Skeletal muscle tissue (tissue), 4 donors: ENCODE data around the gene SLC4A4. TPM values are rescaled to one million over a fixed set of nuclear protein-coding genes. Genes with fewer than 3 reads are reported as not detected.

Source experiments
- H3K27ac ChIP-seq: one replicate; pipeline ENCODE4 v1.7.0; 2013; ENCODE audit warnings: mild to moderate bottlenecking, low read depth, low read length, inconsistent platforms
- H3K27me3 ChIP-seq, 3 donors: one replicate each; pipeline ENCODE4 v1.7.0; 2013; ENCODE audit warnings: low read length in 3 of 3; ENCODE audit not compliant: control insufficient read depth in 3 of 3, insufficient read depth in 3 of 3
- H3K36me3 ChIP-seq, 3 donors: one replicate each; pipeline ENCODE4 v1.7.0; 2013; ENCODE audit warnings: low read length in 3 of 3; ENCODE audit not compliant: control insufficient read depth in 3 of 3, insufficient read depth in 3 of 3
- H3K4me1 ChIP-seq, 3 donors: one replicate each; pipeline ENCODE4 v1.7.0; 2013; ENCODE audit warnings: low read length in 3 of 3, mild to moderate bottlenecking in 3 of 3; ENCODE audit not compliant: control insufficient read depth in 3 of 3, insufficient read depth in 3 of 3
- H3K4me3 ChIP-seq, 3 donors: one replicate each; pipeline ENCODE4 v1.7.0; 2013; ENCODE audit warnings: low read length in 3 of 3
- H3K9ac ChIP-seq, 3 donors: one replicate each; pipeline ENCODE4 v1.7.0; 2013; ENCODE audit warnings: low read length in 3 of 3, mild to moderate bottlenecking in 3 of 3, moderate library complexity in 2 of 3, low read depth in 1 of 3
- H3K9me3 ChIP-seq, 3 donors: one replicate each; pipeline ENCODE4 v1.7.0; 2013; ENCODE audit warnings: low read length in 3 of 3; ENCODE audit not compliant: control insufficient read depth in 3 of 3
- total RNA-seq: library from RNA; depleted of rRNA; stranded (reverse); fragments of >200 nt; gene quantifications from one replicate; pipeline ENCODE4 v1.2.3, GENCODE V29; 2014
- donor health status: Osteomylitis.

SLC4A4 gene
- total RNA-seq, 1 donor from 2014 or later = 13.0 TPM

- Histone ChIP-seq H3K4me3 (no peak overlapping the region), H3K4me1 (no peaks in the 10 kb centered on the region), H3K9ac (no peak overlapping the region), H3K27me3 (no peaks in the 10 kb centered on the region), H3K9me3 (no peaks in the 10 kb centered on the region), H3K27ac (no peak overlapping the region), H3K36me3 (no peaks in the 10 kb centered on the region)
Measured at GRCh38 chr4:71541541-71541940, 202.7 kb downstream of the SLC4A4 start.

- Histone ChIP-seq H3K4me3 (no peak overlapping the region), H3K4me1 (no peaks in the 10 kb centered on the region), H3K9ac (no peak overlapping the region), H3K27me3 (no peaks in the 10 kb centered on the region), H3K9me3 (no peaks in the 10 kb centered on the region), H3K36me3 (no peaks in the 10 kb centered on the region), H3K27ac (no peak overlapping the region)
Measured at GRCh38 chr4:71545168-71545567, 206.3 kb downstream of the SLC4A4 start.

- Histone ChIP-seq H3K9me3 (no peaks in the 10 kb centered on the region), H3K27me3 (no peaks in the 10 kb centered on the region), H3K27ac (no peak overlapping the region), H3K4me1 (no peaks in the 10 kb centered on the region), H3K36me3 (no peaks in the 10 kb centered on the region), H3K9ac (no peak overlapping the region), H3K4me3 (no peak overlapping the region)
Measured at GRCh38 chr4:71549516-71550160, 210.8 kb downstream of the SLC4A4 start.

- no peaks in the 10 kb centered on the region for H3K36me3 ChIP-seq
- no peaks in the 10 kb centered on the region for H3K4me1 ChIP-seq
- no peaks in the 10 kb centered on the region for H3K9me3 ChIP-seq
- no peak overlapping the region for H3K9ac ChIP-seq
- H3K4me3 ChIP-seq = no peak overlapping the region
- no peak overlapping the region for H3K27ac ChIP-seq
- no peaks in the 10 kb centered on the region for H3K27me3 ChIP-seq
Measured at GRCh38 chr4:71550220-71551165, 211.7 kb downstream of the SLC4A4 start.

GRCh38 chr4:71553605-71554004, 214.8 kb downstream of the SLC4A4 start:
- no peak overlapping the region for H3K27ac ChIP-seq
- no peaks in the 10 kb centered on the region for H3K9me3 ChIP-seq
- no peaks in the 10 kb centered on the region for H3K27me3 ChIP-seq
- H3K9ac ChIP-seq = no peak overlapping the region
- no peaks in the 10 kb centered on the region for H3K36me3 ChIP-seq
- H3K4me1 ChIP-seq = no peaks in the 10 kb centered on the region
- H3K4me3 ChIP-seq = no peak overlapping the region

GRCh38 chr4:71554025-71554424, 215.2 kb downstream of the SLC4A4 start:
- H3K36me3 ChIP-seq = no peaks in the 10 kb centered on the region
- H3K27ac ChIP-seq = no peak overlapping the region
- H3K9ac ChIP-seq = no peak overlapping the region
- H3K9me3 ChIP-seq = no peaks in the 10 kb centered on the region
- H3K27me3 ChIP-seq = no peaks in the 10 kb centered on the region
- no peaks in the 10 kb centered on the region for H3K4me1 ChIP-seq
- no peak overlapping the region for H3K4me3 ChIP-seq

- Histone ChIP-seq H3K27ac (no peak overlapping the region), H3K4me3 (no peak overlapping the region), H3K27me3 (no peaks in the 10 kb centered on the region), H3K36me3 (no peaks in the 10 kb centered on the region), H3K9ac (no peak overlapping the region), H3K4me1 (no peaks in the 10 kb centered on the region), H3K9me3 (no peaks in the 10 kb centered on the region)
Measured at GRCh38 chr4:71558248-71558647, 219.4 kb downstream of the SLC4A4 start.

GRCh38 chr4:71559957-71560571, 221.2 kb downstream of the SLC4A4 start:
- Histone ChIP-seq H3K4me1 (no peaks in the 10 kb centered on the region), H3K27ac (no peak overlapping the region), H3K9ac (no peak overlapping the region), H3K27me3 (no peaks in the 10 kb centered on the region), H3K36me3 (no peaks in the 10 kb centered on the region), H3K9me3 (no peaks in the 10 kb centered on the region), H3K4me3 (no peak overlapping the region)

GRCh38 chr4:71564775-71565174, 226.0 kb downstream of the SLC4A4 start:
- H3K9me3 ChIP-seq = no peaks in the 10 kb centered on the region
- H3K27me3 ChIP-seq = no peaks in the 10 kb centered on the region
- H3K9ac ChIP-seq = no peak overlapping the region
- no peaks in the 10 kb centered on the region for H3K36me3 ChIP-seq
- H3K4me1 ChIP-seq = no peaks in the 10 kb centered on the region
- H3K4me3 ChIP-seq = no peak overlapping the region
- no peak overlapping the region for H3K27ac ChIP-seq

- Histone ChIP-seq H3K9me3 (no peaks in the 10 kb centered on the region), H3K4me1 (no peaks in the 10 kb centered on the region), H3K27ac (no peak overlapping the region), H3K9ac (no peak overlapping the region), H3K27me3 (no peaks in the 10 kb centered on the region), H3K36me3 (no peaks in the 10 kb centered on the region), H3K4me3 (no peak overlapping the region)
Measured at GRCh38 chr4:71566856-71567255, 228.0 kb downstream of the SLC4A4 start.
